Muscle layer of duodenum (tissue), 2 donors: ENCODE data around the gene MTA3.

Experiments used
- H3K27ac ChIP-seq: one replicate; pipeline ENCODE4 v1.7.0; 2013; ENCODE audit warnings: mild to moderate bottlenecking, low read length
- H3K27me3 ChIP-seq: one replicate; pipeline ENCODE4 v1.7.0; 2013; ENCODE audit warnings: low read depth, mild to moderate bottlenecking, control low read depth, low read length
- H3K36me3 ChIP-seq, 2 donors: one replicate each; pipeline ENCODE4 v1.7.0; 2013; ENCODE audit warnings: low read length in 2 of 2, control low read depth in 1 of 2, mild to moderate bottlenecking in 1 of 2; ENCODE audit not compliant: insufficient read depth in 2 of 2, control insufficient read depth in 1 of 2
- H3K4me1 ChIP-seq, 2 donors: one replicate each; pipeline ENCODE4 v1.7.0; 2013; ENCODE audit warnings: low read length in 2 of 2, mild to moderate bottlenecking in 2 of 2, control low read depth in 1 of 2, moderate library complexity in 1 of 2; ENCODE audit not compliant: insufficient read depth in 2 of 2, control insufficient read depth in 1 of 2
- H3K4me3 ChIP-seq, 2 donors: one replicate each; pipeline ENCODE4 v1.7.0; 2013; ENCODE audit warnings: low read length in 2 of 2, low read depth in 1 of 2, mild to moderate bottlenecking in 1 of 2
- H3K9me3 ChIP-seq, 2 donors: one replicate each; pipeline ENCODE4 v1.7.0; 2013; ENCODE audit warnings: low read length in 2 of 2, control low read depth in 1 of 2, mild to moderate bottlenecking in 1 of 2; ENCODE audit not compliant: control insufficient read depth in 1 of 2
- donor health status: healthy.

The MTA3 gene

GRCh38 chr2:42765686-42766085, 197.3 kb downstream of the MTA3 start:
- Histone ChIP-seq H3K4me3 (no peak overlapping the region), H3K27ac (no peak overlapping the region)

GRCh38 chr2:42767080-42767898, 198.9 kb downstream of the MTA3 start:
- H3K4me3 ChIP-seq: no peak overlapping the region
- H3K36me3 ChIP-seq: no peaks in the 10 kb centered on the region
- H3K9me3 ChIP-seq: no peaks in the 10 kb centered on the region
- H3K27me3 ChIP-seq: no peaks in the 10 kb centered on the region
- H3K27ac ChIP-seq: no peak overlapping the region
- no peaks in the 10 kb centered on the region for H3K4me1 ChIP-seq

More at GRCh38 chr2:42765686-42766085, 197.3 kb downstream of the MTA3 start:
- Histone ChIP-seq H3K27me3 (no peaks in the 10 kb centered on the region), H3K36me3 (no peaks in the 10 kb centered on the region), H3K9me3 (no peaks in the 10 kb centered on the region), H3K4me1 (no peaks in the 10 kb centered on the region)

- H3K4me3 ChIP-seq: no peak overlapping the region
- H3K27ac ChIP-seq: no peak overlapping the region
- H3K4me1 ChIP-seq: no peaks in the 10 kb centered on the region
- no peaks in the 10 kb centered on the region for H3K27me3 ChIP-seq
- H3K36me3 ChIP-seq: no peaks in the 10 kb centered on the region
- no peaks in the 10 kb centered on the region for H3K9me3 ChIP-seq
These were observed 199.7 kb downstream of the MTA3 start for GRCh38 chr2:42767899-42768705.

- H3K27me3 ChIP-seq: no peaks in the 10 kb centered on the region
- no peaks in the 10 kb centered on the region for H3K9me3 ChIP-seq
- H3K4me1 ChIP-seq: no peaks in the 10 kb centered on the region
- H3K4me3 ChIP-seq: no peak overlapping the region
- no peaks in the 10 kb centered on the region for H3K36me3 ChIP-seq
- no peak overlapping the region for H3K27ac ChIP-seq
These were observed 200.3 kb downstream of the MTA3 start for GRCh38 chr2:42768706-42769256.

- no peak overlapping the region for H3K27ac ChIP-seq
- no peaks in the 10 kb centered on the region for H3K9me3 ChIP-seq
- no peaks in the 10 kb centered on the region for H3K36me3 ChIP-seq
- no peak overlapping the region for H3K4me3 ChIP-seq
- H3K4me1 ChIP-seq: no peaks in the 10 kb centered on the region
- H3K27me3 ChIP-seq: no peaks in the 10 kb centered on the region
These were observed 201.3 kb downstream of the MTA3 start for GRCh38 chr2:42769583-42770287.

- Histone ChIP-seq H3K4me3 (no peak overlapping the region), H3K36me3 (no peaks in the 10 kb centered on the region), H3K27me3 (no peaks in the 10 kb centered on the region), H3K4me1 (no peaks in the 10 kb centered on the region), H3K9me3 (no peaks in the 10 kb centered on the region), H3K27ac (no peak overlapping the region)
These were observed 202.1 kb downstream of the MTA3 start for GRCh38 chr2:42770288-42771131.

GRCh38 chr2:42771546-42772153, 203.2 kb downstream of the MTA3 start:
- Histone ChIP-seq H3K27me3 (no peaks in the 10 kb centered on the region), H3K4me1 (no peaks in the 10 kb centered on the region), H3K4me3 (no peak overlapping the region), H3K36me3 (no peaks in the 10 kb centered on the region), H3K27ac (no peak overlapping the region), H3K9me3 (no peaks in the 10 kb centered on the region)

GRCh38 chr2:42775186-42775585, 206.8 kb downstream of the MTA3 start:
- no peak overlapping the region for H3K4me3 ChIP-seq
- H3K27ac ChIP-seq: no peak overlapping the region

GRCh38 chr2:42775810-42776209, 207.4 kb downstream of the MTA3 start:
- Histone ChIP-seq H3K27ac (no peak overlapping the region), H3K36me3 (no peaks in the 10 kb centered on the region), H3K4me3 (no peak overlapping the region), H3K9me3 (no peaks in the 10 kb centered on the region), H3K27me3 (no peaks in the 10 kb centered on the region), H3K4me1 (no peaks in the 10 kb centered on the region)

More at GRCh38 chr2:42775186-42775585, 206.8 kb downstream of the MTA3 start:
- no peaks in the 10 kb centered on the region for H3K36me3 ChIP-seq
- H3K9me3 ChIP-seq: no peaks in the 10 kb centered on the region
- no peaks in the 10 kb centered on the region for H3K4me1 ChIP-seq
- H3K27me3 ChIP-seq: no peaks in the 10 kb centered on the region
